C4-2B (cell line): Measurements from ENCODE around the gene DEPDC1.

Experiments
- ZFX ChIP-seq: fragments of 450-650 bp; IDR thresholded peaks from 2 replicates; pipeline ENCODE4 v1.6.1; 2017
- TF ChIP-seq, protein P1 (sequence below): fragments of 450-650 bp; conservative IDR thresholded peaks from 2 replicates; pipeline ENCODE4 v1.5.1; 2017; ENCODE audit warnings: mild to moderate bottlenecking

DNA sequence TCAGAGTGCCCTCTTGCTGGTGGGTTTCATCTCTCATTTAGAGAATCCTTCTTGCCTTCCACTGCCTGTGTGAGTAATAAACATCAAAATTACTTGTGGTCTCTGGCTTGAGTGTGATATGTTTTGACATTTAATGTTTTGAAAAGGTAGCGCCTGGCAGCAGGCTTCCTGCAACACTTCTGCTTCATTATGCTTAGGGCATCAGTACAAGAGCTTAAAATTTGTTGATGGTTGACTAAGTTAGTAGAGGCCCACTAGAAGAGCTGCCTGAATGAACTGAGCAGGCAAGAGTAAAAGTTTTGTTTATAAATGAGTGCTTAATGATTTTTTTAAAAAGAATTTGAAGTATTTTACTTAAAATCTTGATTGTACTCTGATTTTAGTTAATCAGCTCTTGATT, 40.7 kb downstream of the DEPDC1 start:
- TF ChIP-seq, protein P1, sequence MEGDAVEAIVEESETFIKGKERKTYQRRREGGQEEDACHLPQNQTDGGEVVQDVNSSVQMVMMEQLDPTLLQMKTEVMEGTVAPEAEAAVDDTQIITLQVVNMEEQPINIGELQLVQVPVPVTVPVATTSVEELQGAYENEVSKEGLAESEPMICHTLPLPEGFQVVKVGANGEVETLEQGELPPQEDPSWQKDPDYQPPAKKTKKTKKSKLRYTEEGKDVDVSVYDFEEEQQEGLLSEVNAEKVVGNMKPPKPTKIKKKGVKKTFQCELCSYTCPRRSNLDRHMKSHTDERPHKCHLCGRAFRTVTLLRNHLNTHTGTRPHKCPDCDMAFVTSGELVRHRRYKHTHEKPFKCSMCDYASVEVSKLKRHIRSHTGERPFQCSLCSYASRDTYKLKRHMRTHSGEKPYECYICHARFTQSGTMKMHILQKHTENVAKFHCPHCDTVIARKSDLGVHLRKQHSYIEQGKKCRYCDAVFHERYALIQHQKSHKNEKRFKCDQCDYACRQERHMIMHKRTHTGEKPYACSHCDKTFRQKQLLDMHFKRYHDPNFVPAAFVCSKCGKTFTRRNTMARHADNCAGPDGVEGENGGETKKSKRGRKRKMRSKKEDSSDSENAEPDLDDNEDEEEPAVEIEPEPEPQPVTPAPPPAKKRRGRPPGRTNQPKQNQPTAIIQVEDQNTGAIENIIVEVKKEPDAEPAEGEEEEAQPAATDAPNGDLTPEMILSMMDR = no peak
- no peak for TF ChIP-seq ZFX
